NCI-H2196 (cell line): ENCODE measurements around the gene COIL.

ENCODE experiments used
- DNase-seq: peaks from one replicate; lab custom pipeline; 2025; ENCODE audit not compliant: unreplicated experiment; lab: John Stamatoyannopoulos, UW

The COIL gene

GRCh38 chr17:56937687-56938086 is 23.2 kb downstream of the COIL start:
- no peak for DNase-seq

- no peak for DNase-seq
Measured at GRCh38 chr17:56936697-56937322, 24.0 kb downstream of the COIL start.

- DNase-seq = no peak
Measured at GRCh38 chr17:56935461-56935860, 25.4 kb downstream of the COIL start.

GRCh38 chr17:56934280-56934679 is 26.6 kb downstream of the COIL start:
- no peak for DNase-seq

GRCh38 chr17:56933868-56934267 is 27.0 kb downstream of the COIL start:
- no peak for DNase-seq

GRCh38 chr17:56933151-56933745 is 27.6 kb downstream of the COIL start:
- DNase-seq = no peak

- no peak for DNase-seq
Measured at GRCh38 chr17:56930739-56931337, 30.0 kb downstream of the COIL start.

GRCh38 chr17:56929362-56929969 is 31.4 kb downstream of the COIL start:
- DNase-seq = no peak

- DNase-seq = no peak
Measured at GRCh38 chr17:56928586-56928985, 32.3 kb downstream of the COIL start.

GRCh38 chr17:56926704-56927103 is 34.1 kb downstream of the COIL start:
- DNase-seq = no peak

- DNase-seq = no peak
Measured at GRCh38 chr17:56926270-56926669, 34.6 kb downstream of the COIL start.

- no peak for DNase-seq
Measured at GRCh38 chr17:56925088-56925487, 35.8 kb downstream of the COIL start.

- no peak for DNase-seq
Measured at GRCh38 chr17:56919717-56920116, 41.1 kb downstream of the COIL start.

GRCh38 chr17:56918916-56919315 is 41.9 kb downstream of the COIL start:
- DNase-seq = no peak

- no peak for DNase-seq
Measured at GRCh38 chr17:56917559-56918296, 43.1 kb downstream of the COIL start.

- no peak for DNase-seq
Measured at GRCh38 chr17:56914581-56915273, 46.1 kb downstream of the COIL start.

GRCh38 chr17:56913867-56914580 is 46.8 kb downstream of the COIL start, which contains the start of gene TRIM25:
Gene TRIM25, minus strand, starts transcription at chr17:56914049. Its CDS starts 61 bp downstream, at chr17:56913988.
- DNase-seq = peak; percentile 84

GRCh38 chr17:56913353-56913866 is 47.4 kb downstream of the COIL start:
- DNase-seq = no peak

GRCh38 chr17:56913000-56913311 is 47.9 kb downstream of the COIL start:
- DNase-seq = no peak
